Stimulated activated naive CD4-positive, alpha-beta T cell treated with Interleukin-2 at 50 U/mL for 16 hours (primary cell): ENCODE measurements around the gene CDC26.
"Not testable (repeated sequence)": the region's sequence is repeated elsewhere in the genome, so short reads cannot be mapped to it uniquely, and the experiment has no call there.

Source experiments
- DNase-seq: peaks from one replicate; lab custom pipeline; 2025; lab: John Stamatoyannopoulos, UW

Gene CDC26

GRCh38 chr9:113238202-113238858 is 37.0 kb downstream of the CDC26 start:
- no peak for DNase-seq

- DNase-seq, result no peak
These were observed 38.3 kb downstream of the CDC26 start for GRCh38 chr9:113237026-113237425.

- DNase-seq, result not testable (repeated sequence)
These were observed 39.6 kb downstream of the CDC26 start for GRCh38 chr9:113235701-113236255.

- no peak for DNase-seq
These were observed 43.7 kb downstream of the CDC26 start for GRCh38 chr9:113231701-113232100.

- no peak for DNase-seq
These were observed 47.2 kb downstream of the CDC26 start for GRCh38 chr9:113228130-113228665.

GRCh38 chr9:113227436-113227835 is 47.9 kb downstream of the CDC26 start:
- DNase-seq, result no peak

- no peak for DNase-seq
These were observed 51.4 kb downstream of the CDC26 start for GRCh38 chr9:113223963-113224362.

- DNase-seq, result no peak
These were observed 52.9 kb downstream of the CDC26 start for GRCh38 chr9:113222482-113222841.

- DNase-seq, result no peak
These were observed 53.4 kb downstream of the CDC26 start for GRCh38 chr9:113221800-113222481.

- peak; percentile 95 for DNase-seq
These were observed 54.2 kb downstream of the CDC26 start, which contains the start of the genes FKBP15 and SLC31A1 for GRCh38 chr9:113221003-113221799. Gene FKBP15 (minus strand): TSS chr9:113221277. CDS start chr9:113221243, 34 bp downstream. Gene SLC31A1 (plus strand): TSS chr9:113221544. CDS start chr9:113256149, 34,605 bp downstream.

- DNase-seq, result no peak
These were observed 54.8 kb downstream of the CDC26 start for GRCh38 chr9:113220467-113221002.

GRCh38 chr9:113219969-113220368 is 55.4 kb downstream of the CDC26 start:
- DNase-seq, result no peak

GRCh38 chr9:113219186-113219936 is 56.0 kb downstream of the CDC26 start:
- DNase-seq, result no peak
